ENCODE data around the gene AMFR. TPM values are rescaled to one million over a fixed set of nuclear protein-coding genes. Genes with fewer than 3 reads are reported as not detected.

The AMFR gene
- total RNA-seq, 1 experiment from 2014 or later = 25.6 TPM

- H2AFZ ChIP-seq (ENCODE audit: low read length) = no peak overlapping the region
- no peak overlapping the region for H4K8ac ChIP-seq (replicated peaks; ENCODE audit: insufficient read length, low read depth, low read length)
- TF ChIP-seq, protein P1, sequence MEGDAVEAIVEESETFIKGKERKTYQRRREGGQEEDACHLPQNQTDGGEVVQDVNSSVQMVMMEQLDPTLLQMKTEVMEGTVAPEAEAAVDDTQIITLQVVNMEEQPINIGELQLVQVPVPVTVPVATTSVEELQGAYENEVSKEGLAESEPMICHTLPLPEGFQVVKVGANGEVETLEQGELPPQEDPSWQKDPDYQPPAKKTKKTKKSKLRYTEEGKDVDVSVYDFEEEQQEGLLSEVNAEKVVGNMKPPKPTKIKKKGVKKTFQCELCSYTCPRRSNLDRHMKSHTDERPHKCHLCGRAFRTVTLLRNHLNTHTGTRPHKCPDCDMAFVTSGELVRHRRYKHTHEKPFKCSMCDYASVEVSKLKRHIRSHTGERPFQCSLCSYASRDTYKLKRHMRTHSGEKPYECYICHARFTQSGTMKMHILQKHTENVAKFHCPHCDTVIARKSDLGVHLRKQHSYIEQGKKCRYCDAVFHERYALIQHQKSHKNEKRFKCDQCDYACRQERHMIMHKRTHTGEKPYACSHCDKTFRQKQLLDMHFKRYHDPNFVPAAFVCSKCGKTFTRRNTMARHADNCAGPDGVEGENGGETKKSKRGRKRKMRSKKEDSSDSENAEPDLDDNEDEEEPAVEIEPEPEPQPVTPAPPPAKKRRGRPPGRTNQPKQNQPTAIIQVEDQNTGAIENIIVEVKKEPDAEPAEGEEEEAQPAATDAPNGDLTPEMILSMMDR (conservative IDR thresholded peaks at IDR 0.05) = no peak
- H3K4me2 ChIP-seq (ENCODE audit: insufficient read depth, insufficient read length, low read length) = no peak overlapping the region
- H3T11ph ChIP-seq (ENCODE audit: low read length) = no peak overlapping the region
- H2BK20ac ChIP-seq (ENCODE audit: low read depth, low read length, poor library complexity, severe bottlenecking) = no peak overlapping the region
- no peaks in the 10 kb centered on the region for H3K79me2 ChIP-seq (ENCODE audit: insufficient read depth, low read length)
- no peak overlapping the region for H2BK15ac ChIP-seq (ENCODE audit: low read depth, low read length)
- no peaks in the 10 kb centered on the region for H3K23me2 ChIP-seq (ENCODE audit: insufficient read length, low read depth, low read length, poor library complexity, severe bottlenecking)
- no peak for DNase-seq
- Mint-ChIP-seq H3K4me3 (no peak overlapping the region), H3K27ac (no peak overlapping the region), H3K27me3 (ENCODE audit: low read depth) (no peaks in the 10 kb centered on the region; the same call in none of the 2 replicates), H3K36me3 (ENCODE audit: insufficient read depth in 1 of 3, low read depth in 3 of 3) (no peaks in the 10 kb centered on the region; a peak in 1 of 7 replicates), H3K4me1 (peaks cover 3 to 4% of the 10 kb centered on the region in 2 experiments; a peak in 3 of 4 replicates), H3K9me3 (no peaks in the 10 kb centered on the region; a peak in 1 of 5 replicates)
- H4K91ac ChIP-seq (ENCODE audit: insufficient read length, low read depth, low read length) = no peak overlapping the region
- H3K9ac ChIP-seq (ENCODE audit: extremely low read depth, insufficient read length, low read length) = no peak overlapping the region
- no peak overlapping the region for H3K23ac ChIP-seq (ENCODE audit: insufficient read length, low read depth, low read length)
- H3K79me1 ChIP-seq (ENCODE audit: insufficient read depth, low read depth, low read length, poor library complexity, severe bottlenecking) = no peaks in the 10 kb centered on the region
- no peaks in the 10 kb centered on the region for H3K27me3 ChIP-seq (ENCODE audit: insufficient read depth, low read length)
- H3K18ac ChIP-seq (ENCODE audit: insufficient read length, low read depth, low read length) = no peak overlapping the region
- H2BK12ac ChIP-seq (ENCODE audit: insufficient read length, low read depth, low read length) = no peak overlapping the region
- no peak overlapping the region for H4K5ac ChIP-seq (ENCODE audit: insufficient read length, low read depth, low read length)
- H3K56ac ChIP-seq (ENCODE audit: insufficient read length, low read depth, low read length) = no peak overlapping the region
- no peak overlapping the region for H3K4ac ChIP-seq (ENCODE audit: low read depth, low read length)
- no CpG with 5 or more reads among the region's 22 CpGs for WGBS (ENCODE audit: extremely low coverage, insufficient read length, low lambda C conversion rate)
- H3K14ac ChIP-seq (ENCODE audit: insufficient read depth, low read length) = no peak overlapping the region; the same call in 1 of the 2 replicates
- no peaks in the 10 kb centered on the region for H3K9me3 ChIP-seq (ENCODE audit: control insufficient read depth, low read depth, low read length)
- no peak overlapping the region for H2BK5ac ChIP-seq (ENCODE audit: insufficient read length, low read length)
- H3K27ac ChIP-seq (ENCODE audit: insufficient read length, low read depth, low read length) = no peak overlapping the region
- no peaks in the 10 kb centered on the region for H3K4me1 ChIP-seq (ENCODE audit: insufficient read depth, low read length)
- H2BK120ac ChIP-seq (ENCODE audit: low read depth, low read length, poor library complexity, severe bottlenecking) = no peak overlapping the region
- H2AK5ac ChIP-seq (ENCODE audit: insufficient read length, low read length) = no peak overlapping the region
- H4K20me1 ChIP-seq (ENCODE audit: control insufficient read depth, insufficient read depth, insufficient read length) = no peaks in the 10 kb centered on the region
These were observed 74.6 kb downstream of the AMFR start for GRCh38 chr16:56350491-56351405.
